IMR-90 (cell line): Measurements from ENCODE around the gene NRARP. TPM values are rescaled to one million over a fixed set of nuclear protein-coding genes. Genes with fewer than 3 reads are reported as not detected.

Experiments
- ATAC-seq: fragments of 200-7000 bp; cut with Tn5 transposase; 2 replicates; pipeline ENCODE4 v1.9.1; 2020; ENCODE audit warnings: low read depth, mild to moderate bottlenecking, moderate library complexity
- BruUV-seq: library from RNA; stranded (reverse); fragments of 400-500 nt; replicated peaks from 2 replicates; lab custom pipeline; 2021; lab: Mats Ljungman, UMichigan
- CTCF ChIA-PET: fragments of 300-600 bp; formaldehyde crosslinking; extraction: SDS; loops from one replicate; lab custom pipeline; 2021; ENCODE audit warnings: antibody characterized with exemption; lab: Yijun Ruan, JAX
- POLR2A ChIA-PET: fragments of 300-600 bp; sonication (Branson Sonifier 250); formaldehyde crosslinking; loops from one replicate; lab custom pipeline; 2022; ENCODE audit warnings: antibody characterized with exemption; ENCODE audit not compliant: unreplicated experiment; lab: Charles Lee
- DNase-seq: peaks from one replicate; pipeline ENCODE4 v3.0.0; 2013
- H2AFZ ChIP-seq: replicated peaks from 2 replicates; pipeline ENCODE3; 2013; ENCODE audit warnings: low read length, mild to moderate bottlenecking; ENCODE audit not compliant: poor library complexity
- H2AK5ac ChIP-seq: 2 replicates; pipeline ENCODE4 v1.6.1; 2013; ENCODE audit warnings: low read depth, low read length, inconsistent platforms
- H2AK9ac ChIP-seq: replicated peaks from 2 replicates; pipeline ENCODE3; 2013; ENCODE audit warnings: mild to moderate bottlenecking, low read depth, low read length, moderate library complexity; ENCODE audit not compliant: poor library complexity
- H2BK120ac ChIP-seq: 2 replicates; pipeline ENCODE4 v1.6.1; 2013; ENCODE audit warnings: low read depth, low read length, inconsistent platforms
- H2BK15ac ChIP-seq: 3 replicates; pipeline ENCODE4 v1.6.1; 2013; ENCODE audit warnings: low read depth, low read length, inconsistent platforms
- H2BK20ac ChIP-seq: 2 replicates; pipeline ENCODE4 v1.6.1; 2013; ENCODE audit warnings: low read depth, mild to moderate bottlenecking, inconsistent platforms, low read length, moderate library complexity
- H2BK5ac ChIP-seq: 2 replicates; pipeline ENCODE4 v1.6.1; 2013; ENCODE audit warnings: mild to moderate bottlenecking, low read depth, low read length, inconsistent platforms; ENCODE audit not compliant: poor library complexity, severe bottlenecking
- H3K14ac ChIP-seq: replicated peaks from 2 replicates; pipeline ENCODE4 v1.6.1; 2013; ENCODE audit warnings: low read depth, low read length, inconsistent platforms
- H3K18ac ChIP-seq: 2 replicates; pipeline ENCODE4 v1.6.1; 2013; ENCODE audit warnings: low read depth, low read length, control low read depth
- H3K23ac ChIP-seq: 2 replicates; pipeline ENCODE4 v1.6.1; 2013; ENCODE audit warnings: low read depth, low read length, inconsistent platforms
- H3K27ac ChIP-seq: 2 replicates; pipeline ENCODE4 v1.5.1; 2013; ENCODE audit warnings: mild to moderate bottlenecking, control low read depth, low read length; ENCODE audit not compliant: insufficient read depth
- H3K27me3 ChIP-seq: 2 replicates; pipeline ENCODE4 v1.6.1; 2013; ENCODE audit warnings: low read length; ENCODE audit not compliant: control insufficient read depth, insufficient read depth
- H3K36me3 ChIP-seq: 2 replicates; pipeline ENCODE4 v1.6.1; 2013; ENCODE audit warnings: low read length, mixed read lengths; ENCODE audit not compliant: control insufficient read depth, insufficient read depth
- H3K4ac ChIP-seq: 2 replicates; pipeline ENCODE4 v1.6.1; 2013; ENCODE audit warnings: low read depth, low read length, inconsistent platforms
- H3K4me1 ChIP-seq: 2 replicates; pipeline ENCODE4 v1.6.1; 2013; ENCODE audit warnings: low read length, mixed read lengths; ENCODE audit not compliant: control insufficient read depth, insufficient read depth
- H3K4me2 ChIP-seq: 2 replicates; pipeline ENCODE4 v1.6.1; 2013; ENCODE audit warnings: low read depth, mild to moderate bottlenecking, control low read depth, low read length, moderate library complexity
- H3K4me3 ChIP-seq: 2 replicates; pipeline ENCODE4 v1.5.1; 2013; ENCODE audit warnings: low read depth, mild to moderate bottlenecking, control low read depth, low read length, moderate library complexity; ENCODE audit not compliant: insufficient read depth
- H3K56ac ChIP-seq: 2 replicates; pipeline ENCODE4 v1.6.1; 2013; ENCODE audit warnings: low read length, inconsistent platforms; ENCODE audit not compliant: insufficient read depth; ENCODE audit errors: extremely low read depth
- H3K79me1 ChIP-seq, 2 experiments: 2 replicates each; pipeline ENCODE4 v1.6.1; 2013; ENCODE audit warnings: low read length in 2 of 2, inconsistent platforms in 1 of 2, low read depth in 1 of 2
- H3K9ac ChIP-seq: 2 replicates; pipeline ENCODE4 v1.6.1; 2013; ENCODE audit warnings: low read depth, low read length, control low read depth
- H3K9me1 ChIP-seq: 2 replicates; pipeline ENCODE4 v1.6.1; 2013; ENCODE audit warnings: low read length, inconsistent platforms; ENCODE audit not compliant: insufficient read depth
- H3K9me3 ChIP-seq: 2 replicates; pipeline ENCODE4 v1.6.1; 2013; ENCODE audit warnings: low read length; ENCODE audit not compliant: control insufficient read depth, insufficient read depth
- H4K20me1 ChIP-seq: 2 replicates; pipeline ENCODE4 v1.6.1; 2013; ENCODE audit warnings: low read length, inconsistent platforms; ENCODE audit not compliant: insufficient read depth
- H4K5ac ChIP-seq: 2 replicates; pipeline ENCODE4 v1.6.1; 2013; ENCODE audit warnings: mild to moderate bottlenecking, low read depth, low read length, control low read depth
- H4K8ac ChIP-seq, 2 experiments: 2 replicates each; pipeline ENCODE4 v1.6.1; 2013; ENCODE audit warnings: low read depth in 2 of 2, low read length in 2 of 2, control low read depth in 1 of 2, inconsistent platforms in 1 of 2
- H4K91ac ChIP-seq: 2 replicates; pipeline ENCODE4 v1.6.1; 2013; ENCODE audit warnings: low read depth, low read length, inconsistent platforms; ENCODE audit not compliant: insufficient read depth
- CHD1 ChIP-seq: IDR thresholded peaks from 2 replicates; pipeline ENCODE4 v1.6.1; 2012; ENCODE audit warnings: low read depth, low read length, improper control_type of control experiment
- MAFK ChIP-seq: IDR thresholded peaks from 2 replicates; pipeline ENCODE4 v1.6.1; 2012; ENCODE audit warnings: low read depth, low read length, improper control_type of control experiment
- POLR2A ChIP-seq: IDR thresholded peaks from 2 replicates; pipeline ENCODE4 v1.6.1; 2012; ENCODE audit warnings: mild to moderate bottlenecking, low read depth, low read length
- RCOR1 ChIP-seq: IDR thresholded peaks from 2 replicates; pipeline ENCODE4 v1.6.1; 2012; ENCODE audit warnings: mild to moderate bottlenecking, low read length, improper control_type of control experiment; ENCODE audit not compliant: insufficient replicate concordance
- SMC3 ChIP-seq: fragments of 150-350 bp; IDR thresholded peaks from 2 replicates; pipeline ENCODE4 v1.6.1; 2016; ENCODE audit warnings: low read depth, mild to moderate bottlenecking, antibody characterized with exemption, low read length, moderate library complexity
- WGBS, 2 experiments: methylation state at CpG; one replicate each; pipeline versions ENCODE4 v1.1.5 to v1.1.7; 2013; ENCODE audit warnings: missing lambda C conversion rate in 2 of 2; ENCODE audit not compliant: insufficient read length in 1 of 2; ENCODE audit errors: extremely low coverage in 2 of 2; 5-methylcytosine and 5-hydroxymethylcytosine counted together
- dilution Hi-C: fragments of 300-500 bp; cut with HindIII; formaldehyde crosslinking; loops from one replicate; pipeline ENCODE4 v1.14.3; 2018; ENCODE audit warnings: low sequenced_read_pairs; ENCODE audit not compliant: unreplicated experiment
- in situ Hi-C: fragments of 300-500 bp; cut with MboI; formaldehyde crosslinking; loops from 3 replicates; pipeline ENCODE4 v1.14.3; 2019; ENCODE audit warnings: low sequenced_read_pairs, inconsistent platforms, mixed read lengths
- intact Hi-C: fragments of 100-400 bp; cut with micrococcal nuclease; formaldehyde crosslinking; loops from 2 replicates; pipeline ENCODE4 v1.10.0; 2022
- polyA plus RNA-seq, 3 experiments: library from polyadenylated mRNA; depleted of rRNA; stranded (reverse); fragments of >200 nt; gene quantifications; 2 replicates each; pipeline ENCODE4 v1.2.3, GENCODE V29; 2012; ENCODE audit warnings: low replicate concordance in 1 of 3
- total RNA-seq: library from RNA; depleted of rRNA; stranded (reverse); fragments of >200 nt; gene quantifications from 2 replicates; pipeline ENCODE4 v1.2.3, GENCODE V29; 2012

Gene NRARP
- total and polyA plus RNA-seq, 2 of the 4 experiments (the other 2 are of a cell fraction): 0.15 TPM; not detected in 1

- Histone ChIP-seq H3K4me3 (no peak overlapping the region), H3K36me3 (peaks cover 29% of the 10 kb centered on the region), H3K27me3 (no peaks in the 10 kb centered on the region), H2BK5ac (no peak overlapping the region), H3K56ac (no peak overlapping the region), H4K8ac (no peak overlapping the region), H2AK5ac (no peak overlapping the region), H3K4ac (no peak overlapping the region), H3K9ac (no peak overlapping the region), H4K91ac (no peak overlapping the region), H3K23ac (no peak overlapping the region), H3K4me2 (no peak overlapping the region), H3K27ac (no peak overlapping the region), H2BK15ac (no peak overlapping the region), H3K18ac (no peak overlapping the region), H2BK20ac (no peak overlapping the region), H2AFZ (no peak overlapping the region), H3K4me1 (peaks cover 20% of the 10 kb centered on the region), H3K9me1 (no peaks in the 10 kb centered on the region), H2AK9ac (peak overlapping the region; percentile 24), H3K9me3 (no peaks in the 10 kb centered on the region), H4K20me1 (peaks cover 40% of the 10 kb centered on the region), H3K79me1 (peaks cover 0 to 41% of the 10 kb centered on the region in 2 experiments), H2BK120ac (no peak overlapping the region), H4K5ac (no peak overlapping the region), H3K14ac (no peak overlapping the region)
- TSS peak; percentile 56 for BruUV-seq
- in situ Hi-C loops (no loop called here), dilution Hi-C loops (no loop called here), intact Hi-C loops (no loop called here)
- CTCF ChIA-PET: no interaction called here
- POLR2A ChIA-PET: no interaction called here
- no peak for TF ChIP-seq MAFK
- TF ChIP-seq RCOR1: no peak
- TF ChIP-seq CHD1: no peak
- TF ChIP-seq SMC3: no peak
- TF ChIP-seq POLR2A: no peak
- ATAC-seq (no peak), DNase-seq (no peak)
- WGBS, 2 experiments: 77% methylated on average over 14 of the region's 39 CpGs; no CpG with 5 or more reads in 1 of the 2 experiments
Measured at GRCh38 chr9:137281345-137282116, 20.5 kb downstream of the NRARP start.
